ENCODE data around the gene ACAP1.

DNA sequence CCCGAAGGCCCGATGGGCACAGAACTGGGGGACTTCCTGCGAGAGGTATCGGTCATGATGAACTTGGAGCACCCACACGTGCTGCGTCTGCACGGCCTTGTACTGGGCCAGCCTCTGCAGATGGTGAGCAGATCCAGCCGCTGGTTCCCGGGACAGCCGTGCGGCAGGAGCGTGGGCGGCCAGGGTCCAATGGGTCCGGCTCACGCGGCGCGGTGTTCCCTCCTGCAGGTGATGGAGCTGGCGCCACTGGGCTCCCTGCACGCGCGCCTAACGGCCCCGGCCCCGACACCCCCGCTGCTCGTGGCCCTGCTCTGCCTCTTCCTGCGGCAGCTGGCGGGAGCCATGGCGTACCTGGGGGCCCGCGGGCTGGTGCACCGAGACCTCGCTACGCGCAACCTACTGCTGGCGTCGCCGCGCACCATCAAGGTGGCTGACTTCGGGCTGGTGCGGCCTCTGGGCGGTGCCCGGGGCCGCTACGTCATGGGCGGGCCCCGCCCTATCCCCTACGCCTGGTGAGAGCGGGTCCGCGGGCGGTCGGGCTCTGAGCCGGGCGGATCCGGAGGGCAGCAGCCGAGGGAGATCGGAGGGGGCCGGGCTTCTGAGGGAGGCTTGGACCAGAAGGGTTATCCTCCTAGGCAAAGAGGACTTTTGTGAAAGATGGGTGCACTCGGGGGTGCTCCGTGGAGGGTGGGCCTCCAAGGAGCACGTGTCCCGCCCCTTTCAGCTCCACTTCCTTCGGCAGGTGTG, 47.6 kb downstream of the ACAP1 start:
- TF ChIP-seq EZH2 (IDR thresholded peaks at IDR 0.05; ENCODE audit: low read length, missing control alignments): peak; percentile 52
- TF ChIP-seq, protein P1, sequence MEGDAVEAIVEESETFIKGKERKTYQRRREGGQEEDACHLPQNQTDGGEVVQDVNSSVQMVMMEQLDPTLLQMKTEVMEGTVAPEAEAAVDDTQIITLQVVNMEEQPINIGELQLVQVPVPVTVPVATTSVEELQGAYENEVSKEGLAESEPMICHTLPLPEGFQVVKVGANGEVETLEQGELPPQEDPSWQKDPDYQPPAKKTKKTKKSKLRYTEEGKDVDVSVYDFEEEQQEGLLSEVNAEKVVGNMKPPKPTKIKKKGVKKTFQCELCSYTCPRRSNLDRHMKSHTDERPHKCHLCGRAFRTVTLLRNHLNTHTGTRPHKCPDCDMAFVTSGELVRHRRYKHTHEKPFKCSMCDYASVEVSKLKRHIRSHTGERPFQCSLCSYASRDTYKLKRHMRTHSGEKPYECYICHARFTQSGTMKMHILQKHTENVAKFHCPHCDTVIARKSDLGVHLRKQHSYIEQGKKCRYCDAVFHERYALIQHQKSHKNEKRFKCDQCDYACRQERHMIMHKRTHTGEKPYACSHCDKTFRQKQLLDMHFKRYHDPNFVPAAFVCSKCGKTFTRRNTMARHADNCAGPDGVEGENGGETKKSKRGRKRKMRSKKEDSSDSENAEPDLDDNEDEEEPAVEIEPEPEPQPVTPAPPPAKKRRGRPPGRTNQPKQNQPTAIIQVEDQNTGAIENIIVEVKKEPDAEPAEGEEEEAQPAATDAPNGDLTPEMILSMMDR (conservative IDR thresholded peaks at IDR 0.05 in 1 of 2, IDR thresholded peaks at IDR 0.05 in 1 of 2; ENCODE audit: low read depth in 1 of 2, low read length in 2 of 2): no peak
